HG02610 (cell line): ENCODE results near the gene TMEM239.

Experiments used
- ATAC-seq: cut with Tn5 transposase; IDR thresholded peaks from one replicate; pipeline ENCODE4 v1.9.1; 2021; ENCODE audit warnings: mild to moderate bottlenecking, moderate library complexity; ENCODE audit not compliant: unreplicated experiment

TMEM239 gene

DNA sequence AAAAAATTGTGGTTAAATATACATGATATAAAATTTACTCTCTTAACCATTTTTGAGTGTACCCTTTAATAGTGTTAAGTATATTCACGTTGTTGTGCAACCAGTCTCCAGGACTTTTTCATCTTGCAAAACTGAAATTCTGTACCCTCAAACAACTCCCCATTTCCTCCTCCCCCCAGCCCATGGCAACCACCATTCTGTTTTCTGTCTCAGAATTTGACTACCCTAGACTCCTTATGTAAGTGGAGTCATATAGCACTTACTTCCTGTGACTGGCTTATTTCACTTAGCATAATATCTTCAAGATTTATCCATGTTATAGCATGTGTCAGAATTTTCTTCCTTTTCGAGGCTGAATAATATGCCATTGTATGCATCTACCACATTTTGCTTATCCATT lies 29.4 kb downstream of the TMEM239 start:
- no peak for ATAC-seq

GRCh38 chr20:2846698-2847097 lies 30.5 kb downstream of the TMEM239 start:
- ATAC-seq, result no peak

DNA sequence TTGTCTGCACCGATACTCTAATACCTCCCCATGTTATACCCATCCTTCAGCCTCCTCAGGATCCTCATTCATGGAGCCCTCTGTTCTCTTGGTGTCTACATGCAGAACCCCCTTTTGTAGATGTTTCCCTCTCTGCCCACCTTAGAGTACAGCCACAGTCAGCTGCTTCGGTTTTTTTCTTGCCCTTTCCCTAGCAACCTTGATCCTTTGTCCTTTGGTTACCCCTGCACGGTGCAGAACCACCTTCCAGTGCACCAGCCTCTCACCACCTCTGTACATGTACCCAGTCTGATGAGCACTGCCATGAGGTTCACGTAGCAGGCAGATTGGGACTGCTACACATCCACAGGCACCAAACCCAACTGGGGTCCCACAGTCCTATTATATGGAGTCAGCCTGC lies 31.6 kb downstream of the TMEM239 start:
- ATAC-seq, result no peak

DNA sequence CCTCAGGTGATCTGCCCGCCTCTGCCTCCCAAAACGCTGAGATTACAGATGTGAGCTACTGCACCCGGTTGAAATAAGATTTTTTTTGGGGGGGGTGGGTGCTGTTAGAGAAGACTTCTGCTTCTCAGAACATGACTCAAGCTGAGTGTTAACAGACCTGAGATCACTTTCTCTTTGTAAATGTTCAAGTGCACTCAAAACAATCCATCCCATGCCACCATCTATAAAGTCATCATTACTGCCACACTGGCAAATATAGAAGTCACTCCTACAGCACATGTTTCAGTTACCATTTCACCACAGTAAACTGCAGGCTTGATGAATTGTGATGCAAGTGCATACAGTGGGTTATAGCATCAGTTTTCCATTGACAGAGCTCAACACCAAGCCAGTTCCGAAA lies 33.4 kb downstream of the TMEM239 start:
- ATAC-seq, result no peak

DNA sequence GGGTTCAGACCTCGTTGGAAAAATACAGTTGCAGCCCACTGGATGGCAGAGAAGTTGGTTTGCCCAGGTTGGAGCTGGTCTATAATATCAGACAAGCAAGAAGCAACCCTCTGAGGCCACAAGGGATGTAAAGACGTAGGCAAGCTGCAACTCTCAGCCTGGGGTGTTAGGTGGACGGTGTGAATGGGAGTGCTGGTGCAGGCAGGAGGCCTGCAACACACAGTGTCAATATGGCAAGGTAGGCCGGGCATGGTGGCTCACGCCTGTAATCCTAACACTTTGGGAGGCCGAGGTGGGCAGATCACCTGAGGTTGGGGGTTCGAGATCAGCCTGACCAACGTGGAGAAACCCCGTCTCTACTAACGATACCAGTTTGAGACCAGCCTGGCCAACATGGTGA lies 34.9 kb downstream of the TMEM239 start:
- no peak for ATAC-seq

DNA sequence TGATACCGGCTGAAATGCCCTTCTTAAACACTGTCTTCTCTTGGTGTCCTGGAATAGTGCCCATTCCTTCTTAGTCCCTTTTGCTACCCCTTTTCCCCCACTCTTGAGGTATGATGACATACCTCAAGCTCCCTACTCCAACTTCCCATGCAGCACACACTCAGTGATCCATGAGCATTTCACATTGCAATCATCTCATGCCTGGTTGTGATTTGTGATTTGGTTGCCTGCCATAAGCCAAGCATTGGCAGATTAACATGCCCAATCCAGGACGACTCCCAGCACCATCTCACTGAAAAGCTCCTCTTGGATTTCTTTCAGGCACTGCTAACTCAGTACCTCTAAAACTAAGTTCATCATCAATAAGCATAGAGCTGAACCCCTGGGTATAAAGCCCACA lies 42.4 kb downstream of the TMEM239 start:
- no peak for ATAC-seq

DNA sequence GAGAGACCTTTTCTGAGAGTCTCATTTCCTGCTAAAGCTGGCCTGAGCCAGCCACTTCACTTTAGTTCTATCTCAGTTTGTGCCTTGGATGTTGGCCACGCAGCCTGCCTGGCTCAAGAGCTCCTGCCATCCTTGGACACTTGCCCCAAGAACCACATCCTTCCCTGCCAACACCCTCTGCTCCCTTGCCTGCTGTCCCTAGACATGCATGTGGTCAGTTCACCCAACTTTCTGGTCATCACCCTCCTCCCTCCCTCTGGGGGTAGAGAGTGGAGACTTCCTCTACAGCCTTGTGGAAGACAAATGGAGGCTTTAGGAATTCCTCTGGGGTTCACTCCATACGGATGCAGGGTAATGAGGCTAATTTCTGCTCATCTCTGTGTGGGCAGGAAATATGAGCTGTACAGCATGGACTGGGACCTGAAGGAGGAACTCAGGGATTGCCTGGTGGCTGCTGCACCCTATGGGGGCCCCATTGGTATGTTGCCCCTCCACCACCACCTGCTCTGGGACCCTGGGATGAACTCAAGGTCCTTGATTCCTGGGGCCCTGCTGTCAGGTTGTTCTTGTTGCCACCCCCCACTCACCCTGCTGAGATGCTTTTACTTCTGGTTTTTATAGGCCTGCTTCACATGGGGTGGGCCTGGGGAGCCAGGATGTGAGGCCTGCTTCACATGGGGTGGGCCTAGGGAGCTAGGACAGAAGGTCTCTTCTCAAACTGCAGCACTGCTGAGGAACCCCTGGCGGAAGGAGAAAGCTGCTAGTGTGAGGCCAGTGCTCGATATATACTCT lies 43.4 kb downstream of the TMEM239 start:
- ATAC-seq, result no peak

- ATAC-seq, result no peak
These were observed 48.5 kb downstream of the TMEM239 start for GRCh38 chr20:2864626-2865025.

GRCh38 chr20:2865101-2865500 lies 48.9 kb downstream of the TMEM239 start:
- no peak for ATAC-seq

DNA sequence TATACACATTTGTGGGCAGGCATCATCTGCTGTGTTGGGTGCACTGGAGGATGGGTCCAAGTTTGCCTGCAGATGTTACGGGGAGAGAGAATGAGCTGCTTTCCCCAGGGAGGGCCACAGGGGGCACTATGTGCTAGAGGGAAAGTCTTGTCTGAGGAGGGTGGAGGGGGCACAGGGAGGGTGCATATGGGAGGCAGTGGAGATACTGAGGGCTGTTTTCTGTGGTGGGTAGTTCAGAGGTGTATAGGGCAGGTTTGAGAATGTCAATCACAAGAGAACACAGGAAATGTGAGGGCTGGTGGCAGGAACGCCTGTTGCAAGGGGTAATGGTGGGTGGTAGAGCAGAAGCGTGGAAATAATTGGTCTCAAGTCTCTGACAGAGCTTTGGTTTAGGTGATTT lies 49.5 kb downstream of the TMEM239 start:
- no peak for ATAC-seq

DNA sequence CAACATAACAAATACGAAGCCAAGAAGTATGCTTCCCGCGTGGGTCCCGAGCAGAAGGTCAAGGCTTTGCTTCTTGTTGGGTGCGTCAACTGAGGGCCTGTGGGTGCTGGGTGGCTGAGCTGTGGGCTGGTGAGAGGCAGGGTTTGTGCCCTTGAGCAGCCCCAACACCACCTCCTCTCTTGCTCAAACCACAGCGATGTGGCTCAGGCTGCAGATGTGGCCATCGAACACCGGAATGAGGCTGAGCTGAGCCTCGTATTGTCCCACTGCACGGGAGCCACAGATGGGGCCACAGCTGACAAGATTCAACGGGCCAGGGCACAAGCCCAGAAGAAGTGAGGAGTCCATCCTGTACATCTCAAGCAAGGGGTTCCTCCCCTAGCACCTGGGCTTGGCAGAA lies 50.1 kb downstream of the TMEM239 start:
- no peak for ATAC-seq

- no peak for ATAC-seq
These were observed 51.1 kb downstream of the TMEM239 start for GRCh38 chr20:2867081-2867864.
